Neuronal stem cell (in vitro differentiated cells): ENCODE measurements around the gene KCNN4.

ENCODE experiments used
- DNase-seq: peaks from one replicate; pipeline ENCODE4 v3.0.0-alpha.2; 2013; ENCODE audit warnings: low spot score
- H2AFZ ChIP-seq: one replicate; pipeline ENCODE4 v1.6.1; 2013; ENCODE audit warnings: mild to moderate bottlenecking, low read length, inconsistent platforms
- H2AK5ac ChIP-seq: 2 replicates; pipeline ENCODE4 v1.6.1; 2013; ENCODE audit warnings: low read depth, mild to moderate bottlenecking, inconsistent platforms, low read length, moderate library complexity, mixed read lengths
- H2BK120ac ChIP-seq: 2 replicates; pipeline ENCODE4 v1.6.1; 2013; ENCODE audit warnings: low read depth, mild to moderate bottlenecking, inconsistent platforms, low read length, moderate library complexity, mixed read lengths
- H2BK12ac ChIP-seq: one replicate; pipeline ENCODE4 v1.6.1; 2013; ENCODE audit warnings: low read length, inconsistent platforms
- H2BK15ac ChIP-seq: 2 replicates; pipeline ENCODE4 v1.6.1; 2013; ENCODE audit warnings: mild to moderate bottlenecking, low read length, inconsistent platforms, mixed read lengths
- H2BK5ac ChIP-seq: one replicate; pipeline ENCODE4 v1.6.1; 2013; ENCODE audit warnings: inconsistent platforms, mild to moderate bottlenecking, low read length, moderate library complexity
- H3K14ac ChIP-seq: one replicate; pipeline ENCODE4 v1.6.1; 2013; ENCODE audit warnings: low read length, inconsistent platforms
- H3K18ac ChIP-seq: 2 replicates; pipeline ENCODE4 v1.6.1; 2013; ENCODE audit warnings: low read length, inconsistent platforms
- H3K23ac ChIP-seq: 2 replicates; pipeline ENCODE4 v1.6.1; 2013; ENCODE audit warnings: low read depth, mild to moderate bottlenecking, mixed read lengths, low read length, inconsistent platforms; ENCODE audit not compliant: poor library complexity
- H3K27ac ChIP-seq: replicated peaks from 3 replicates; pipeline ENCODE4 v1.5.1; 2013; ENCODE audit warnings: low read length, inconsistent platforms
- H3K27me3 ChIP-seq, 3 experiments: 2 replicates each; pipeline ENCODE4 v1.6.1; 2013; ENCODE audit warnings: low read length in 3 of 3, mild to moderate bottlenecking in 2 of 3, inconsistent platforms in 1 of 3, low read depth in 1 of 3, mixed read lengths in 1 of 3, moderate library complexity in 1 of 3; ENCODE audit not compliant: control insufficient read depth in 3 of 3, insufficient read depth in 3 of 3
- H3K36me3 ChIP-seq, 2 donors: replicated peaks in 1 of 2; 2 replicates each; pipeline ENCODE4 v1.6.1; 2013; ENCODE audit warnings: low read length in 2 of 2; ENCODE audit not compliant: control insufficient read depth in 2 of 2, insufficient read depth in 2 of 2
- H3K4ac ChIP-seq: 2 replicates; pipeline ENCODE4 v1.6.1; 2013; ENCODE audit warnings: inconsistent platforms, mild to moderate bottlenecking, low read length, moderate library complexity
- H3K4me1 ChIP-seq, 2 donors: 1 replicate in 1 of 2; 2 replicates in 1 of 2; pipeline ENCODE4 v1.6.1; 2013; ENCODE audit warnings: low read length in 2 of 2, low read depth in 1 of 2; ENCODE audit not compliant: control insufficient read depth in 2 of 2, insufficient read depth in 1 of 2
- H3K4me2 ChIP-seq: one replicate; pipeline ENCODE4 v1.6.1; 2013; ENCODE audit warnings: mild to moderate bottlenecking, low read length, inconsistent platforms; ENCODE audit not compliant: insufficient read depth, poor library complexity, severe bottlenecking
- H3K4me3 ChIP-seq, 2 donors: 2 replicates each; pipeline ENCODE4 v1.5.1; 2013; ENCODE audit warnings: low read length in 2 of 2, mild to moderate bottlenecking in 2 of 2, inconsistent platforms in 1 of 2, moderate library complexity in 1 of 2
- H3K79me1 ChIP-seq: one replicate; pipeline ENCODE4 v1.6.1; 2013; ENCODE audit warnings: low read depth, mild to moderate bottlenecking, inconsistent platforms, low read length, moderate library complexity
- H3K9ac ChIP-seq: one replicate; pipeline ENCODE4 v1.6.1; 2013; ENCODE audit warnings: mild to moderate bottlenecking, low read depth, low read length, inconsistent platforms; ENCODE audit not compliant: poor library complexity
- H3K9me3 ChIP-seq, 2 donors: replicated peaks in 1 of 2; 2 replicates each; pipeline versions ENCODE3 to v1.6.1; 2013; ENCODE audit warnings: low read length in 2 of 2, mild to moderate bottlenecking in 2 of 2, inconsistent platforms in 1 of 2, low read depth in 1 of 2, mixed read lengths in 1 of 2, moderate library complexity in 1 of 2; ENCODE audit not compliant: control insufficient read depth in 2 of 2, insufficient read depth in 1 of 2
- H4K8ac ChIP-seq: one replicate; pipeline ENCODE4 v1.6.1; 2013; ENCODE audit warnings: low read depth, mild to moderate bottlenecking, inconsistent platforms, low read length, moderate library complexity
- H4K91ac ChIP-seq: one replicate; pipeline ENCODE4 v1.6.1; 2013; ENCODE audit warnings: low read length, low read depth, mild to moderate bottlenecking, inconsistent platforms; ENCODE audit not compliant: poor library complexity
- WGBS, 2 donors: extraction: QIAGEN DNeasy Blood & Tissue Kit; methylation state at CpG; one replicate each; pipeline ENCODE4 v1.1.7; 2013; ENCODE audit warnings: missing lambda C conversion rate in 2 of 2, mixed read lengths in 1 of 2; ENCODE audit not compliant: insufficient read length in 2 of 2, insufficient replicate concordance in 1 of 2; ENCODE audit errors: extremely low coverage in 2 of 2; 5-methylcytosine and 5-hydroxymethylcytosine counted together

KCNN4 gene

DNA sequence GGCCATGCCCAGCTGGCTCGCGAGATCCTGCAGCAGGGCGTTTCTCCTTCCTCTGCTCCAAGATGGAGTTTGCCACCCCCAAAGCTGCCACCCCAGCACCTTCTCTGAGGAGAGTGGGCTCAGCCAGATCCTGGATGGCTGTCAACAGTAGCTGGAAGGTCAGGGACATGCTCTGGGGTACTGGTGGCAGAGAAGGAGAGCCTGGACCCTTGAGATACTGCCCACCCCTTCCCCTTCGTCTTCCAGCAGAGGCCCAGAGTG lies 53.2 kb downstream of the KCNN4 start:
- no peak for DNase-seq
- no peak overlapping the region for H2AK5ac ChIP-seq
- peaks cover 21 to 44% of the 10 kb centered on the region in 2 donors for H3K36me3 ChIP-seq
- no peaks in the 10 kb centered on the region for H3K79me1 ChIP-seq
- H2BK120ac ChIP-seq = no peak overlapping the region
- no peak overlapping the region for H3K4ac ChIP-seq
- no peaks in the 10 kb centered on the region for H3K4me1 ChIP-seq
- no peaks in the 10 kb centered on the region for H3K27me3 ChIP-seq
- H2BK15ac ChIP-seq = no peak overlapping the region
- no peak overlapping the region for H3K27ac ChIP-seq
- H2BK12ac ChIP-seq = no peak overlapping the region
- WGBS, 2 donors = no CpG with 5 or more reads among the region's 4 CpGs
- H3K18ac ChIP-seq = no peak overlapping the region
- no peak overlapping the region for H4K91ac ChIP-seq
- peaks cover 0 to 2% of the 10 kb centered on the region in 2 donors for H3K9me3 ChIP-seq
- H4K8ac ChIP-seq = no peak overlapping the region
- H3K4me3 ChIP-seq = no peak overlapping the region
- no peak overlapping the region for H2AFZ ChIP-seq
- peak overlapping the region; percentile 11 for H3K23ac ChIP-seq
- peak overlapping the region; percentile 30 for H3K9ac ChIP-seq
- H3K14ac ChIP-seq = no peak overlapping the region
- H3K4me2 ChIP-seq = no peak overlapping the region
- H2BK5ac ChIP-seq = no peak overlapping the region

DNA sequence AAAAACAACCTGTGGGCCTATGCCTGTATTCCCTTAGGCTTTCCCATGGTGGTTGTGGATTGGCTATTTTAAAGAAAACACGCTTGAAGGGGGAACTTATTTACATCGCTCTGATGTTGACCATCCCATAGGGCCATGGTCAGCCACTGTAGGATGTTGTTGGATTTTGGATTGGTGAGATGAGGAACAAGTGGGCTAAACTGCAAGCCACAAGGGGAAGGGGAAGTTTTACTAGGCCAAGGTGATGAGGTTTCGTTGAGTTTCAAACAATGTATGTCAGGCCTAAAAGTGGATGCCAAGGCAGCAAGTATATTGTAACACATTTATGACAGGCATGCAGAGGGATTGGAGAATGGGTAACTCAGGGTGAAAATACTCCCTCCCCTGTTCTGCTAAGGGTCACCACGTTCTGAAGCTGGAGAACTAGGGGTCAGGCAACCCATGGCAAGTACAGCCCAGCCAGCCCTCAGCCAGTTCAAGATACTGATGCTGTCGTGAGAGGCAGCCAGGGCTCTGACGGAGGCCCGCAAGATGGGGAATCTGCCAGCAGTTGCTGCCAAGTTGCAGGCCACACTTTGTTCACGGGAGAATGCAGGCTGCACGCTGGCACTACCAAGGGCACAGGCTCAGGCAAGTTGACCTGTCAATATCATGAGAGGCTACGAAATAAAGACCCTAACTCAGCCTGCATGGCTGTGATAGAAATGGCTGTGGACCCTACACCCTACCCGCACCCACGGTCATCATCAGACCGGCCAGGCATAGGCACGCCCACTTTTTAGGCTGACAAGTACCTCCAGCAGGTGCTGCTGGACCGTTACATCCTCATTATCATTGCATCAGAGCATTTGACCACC lies 53.8 kb downstream of the KCNN4 start:
- Histone ChIP-seq H3K36me3 (peaks cover 19 to 39% of the 10 kb centered on the region in 2 donors), H2BK15ac (no peak overlapping the region), H3K23ac (peak overlapping the region; percentile 11), H3K14ac (no peak overlapping the region), H2BK5ac (no peak overlapping the region), H3K4me1 (no peaks in the 10 kb centered on the region), H3K27ac (no peak overlapping the region), H2AK5ac (no peak overlapping the region), H2BK120ac (no peak overlapping the region), H4K91ac (no peak overlapping the region), H3K4me2 (no peak overlapping the region), H3K27me3 (no peaks in the 10 kb centered on the region), H3K9ac (peak overlapping the region; percentile 30), H3K79me1 (no peaks in the 10 kb centered on the region), H3K9me3 (peaks cover 0 to 2% of the 10 kb centered on the region in 2 donors), H2AFZ (no peak overlapping the region), H3K4ac (no peak overlapping the region), H4K8ac (no peak overlapping the region), H3K4me3 (no peak overlapping the region), H2BK12ac (no peak overlapping the region), H3K18ac (no peak overlapping the region)
- no CpG with 5 or more reads among the region's 15 CpGs for WGBS, 2 donors
- DNase-seq = no peak

DNA sequence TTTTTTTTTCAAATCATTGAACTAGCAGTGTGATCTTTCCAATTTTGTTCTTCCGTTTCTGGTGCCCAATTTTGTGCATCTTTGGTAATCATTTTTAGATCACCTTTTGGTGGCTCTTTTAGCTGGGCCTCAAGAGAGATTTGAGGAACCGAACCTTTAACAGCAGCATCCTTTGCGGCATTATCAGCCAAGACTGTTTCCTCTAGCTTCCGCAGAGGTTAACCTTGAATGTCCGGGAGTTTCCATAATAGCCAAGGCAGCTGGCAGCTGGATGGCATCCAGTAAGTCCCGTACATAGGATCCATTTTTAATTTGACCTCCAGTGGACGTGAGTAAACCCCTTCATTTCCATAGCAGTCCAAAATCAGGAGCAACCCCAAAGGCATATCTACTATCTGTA lies 55.3 kb downstream of the KCNN4 start:
- Histone ChIP-seq H3K79me1 (no peaks in the 10 kb centered on the region), H3K4me2 (no peak overlapping the region), H3K4me3 (no peak overlapping the region), H2BK15ac (no peak overlapping the region), H3K36me3 (peaks cover 13 to 25% of the 10 kb centered on the region in 2 donors), H2AFZ (no peak overlapping the region), H3K27me3 (no peaks in the 10 kb centered on the region), H4K8ac (no peak overlapping the region), H2BK120ac (no peak overlapping the region), H3K9ac (peak overlapping the region; percentile 54), H3K9me3 (peaks cover 0 to 2% of the 10 kb centered on the region in 2 donors), H3K14ac (no peak overlapping the region), H3K18ac (no peak overlapping the region), H3K4ac (no peak overlapping the region), H2BK5ac (no peak overlapping the region), H3K27ac (no peak overlapping the region), H4K91ac (no peak overlapping the region), H2BK12ac (no peak overlapping the region), H2AK5ac (no peak overlapping the region), H3K23ac (no peak overlapping the region), H3K4me1 (no peaks in the 10 kb centered on the region)
- DNase-seq = no peak
- WGBS, 2 donors = no CpG with 5 or more reads among the region's 7 CpGs

DNA sequence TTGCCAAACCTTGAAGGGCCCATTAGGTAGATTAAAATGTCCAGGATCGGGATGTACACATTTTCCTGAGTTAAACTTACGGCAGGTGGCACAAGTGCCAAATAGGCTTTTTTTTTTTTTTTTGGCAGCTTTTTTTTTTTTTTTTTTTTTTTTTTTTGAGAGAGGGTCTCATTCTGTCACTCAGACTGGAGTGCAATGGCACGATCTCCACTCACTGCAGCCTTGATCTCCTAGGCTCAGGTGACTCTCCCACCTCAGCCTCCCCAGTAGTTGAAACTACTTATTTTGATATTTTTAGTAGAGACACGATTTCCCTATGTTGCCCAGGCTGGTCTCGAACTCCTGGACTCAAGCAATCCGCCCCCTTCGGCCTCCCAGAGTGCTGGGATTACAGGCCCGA lies 55.9 kb downstream of the KCNN4 start:
- Histone ChIP-seq H4K8ac (no peak overlapping the region), H4K91ac (no peak overlapping the region), H3K14ac (no peak overlapping the region), H2BK15ac (no peak overlapping the region), H3K27me3 (no peaks in the 10 kb centered on the region), H3K9me3 (peaks cover 0 to 2% of the 10 kb centered on the region in 2 donors), H3K23ac (no peak overlapping the region), H2AK5ac (no peak overlapping the region), H3K4me2 (no peak overlapping the region), H2BK5ac (no peak overlapping the region), H3K79me1 (no peaks in the 10 kb centered on the region), H3K9ac (no peak overlapping the region), H2AFZ (no peak overlapping the region), H2BK120ac (no peak overlapping the region), H3K36me3 (peaks cover 10 to 20% of the 10 kb centered on the region in 2 donors), H3K18ac (no peak overlapping the region), H3K27ac (no peak overlapping the region), H3K4me1 (peaks cover 0 to 2% of the 10 kb centered on the region in 2 donors), H3K4me3 (no peak overlapping the region), H2BK12ac (no peak overlapping the region), H3K4ac (no peak overlapping the region)
- no peak for DNase-seq
- WGBS, 2 donors = no CpG with 5 or more reads among the region's 8 CpGs
